ENCODE data around the gene CCDC97. TPM values are rescaled to one million over a fixed set of nuclear protein-coding genes. Genes with fewer than 3 reads are reported as not detected.

Gene CCDC97
- polyA plus RNA-seq, 1 donor from 2014 or later = 4.9 TPM

- peak; percentile 33 for TF ChIP-seq REST (IDR thresholded peaks at IDR 0.05; ENCODE audit: borderline replicate concordance)
- TF ChIP-seq CTCF (IDR thresholded peaks at IDR 0.05; ENCODE audit: poor library complexity, severe bottlenecking) = no peak
- TF ChIP-seq MXI1 (conservative IDR thresholded peaks at IDR 0.05; ENCODE audit: poor library complexity, severe bottlenecking) = peak; percentile 73
- TF ChIP-seq SMC3 (conservative IDR thresholded peaks at IDR 0.05; ENCODE audit: poor library complexity) = peak; percentile 32
- peak; percentile 67 for TF ChIP-seq POLR2AphosphoS5 (IDR thresholded peaks at IDR 0.05)
- H3F3A ChIP-seq (ENCODE audit: insufficient read depth, low read length, poor library complexity, severe bottlenecking) = no peaks in the 10 kb centered on the region
- H3K27ac ChIP-seq (ENCODE audit: low read length) = peak overlapping the region; percentile 87
- H3K9ac ChIP-seq (ENCODE audit: low read length) = peak overlapping the region; percentile 78
- H3K36me3 ChIP-seq (ENCODE audit: insufficient read depth, low read length) = no peaks in the 10 kb centered on the region
- H4K20me1 ChIP-seq (ENCODE audit: insufficient read depth) = peaks cover 8% of the 10 kb centered on the region
- H3K4me2 ChIP-seq (ENCODE audit: low read length) = peak overlapping the region; percentile 43
- no peaks in the 10 kb centered on the region for H3K9me3 ChIP-seq (ENCODE audit: low read length)
- no peaks in the 10 kb centered on the region for H3K27me3 ChIP-seq (ENCODE audit: insufficient read depth, low read depth, low read length)
- H3K4me3 ChIP-seq (ENCODE audit: low read length) = peak overlapping the region; percentile 80
- no peaks in the 10 kb centered on the region for H3K9me2 ChIP-seq (ENCODE audit: insufficient read depth, low read length)
- peak overlapping the region; percentile 30 for H2AFZ ChIP-seq (ENCODE audit: low read depth, low read length)
- H3K79me2 ChIP-seq (replicated peaks; ENCODE audit: insufficient read depth, low read length) = peaks cover 38% of the 10 kb centered on the region
These were observed 46.7 kb upstream of the CCDC97 start for GRCh38 chr19:41263042-41263849.

GRCh38 chr19:41263850-41264580 lies 46.0 kb upstream of the CCDC97 start, which contains the start of gene HNRNPUL1:
Gene HNRNPUL1 (plus strand): TSS chr19:41264372. CDS start chr19:41264504, 132 bp downstream.
- Histone ChIP-seq H2AFZ (ENCODE audit: low read depth, low read length) (peak within 1 kb of the TSS; percentile 56), H3K27ac (ENCODE audit: low read length) (peak within 1 kb of the TSS; percentile 98), H3K79me2 (replicated peaks; ENCODE audit: insufficient read depth, low read length) (peaks cover 39% of the 10 kb centered on the region), H3K4me3 (ENCODE audit: low read length) (peak within 1 kb of the TSS; percentile 97), H3K27me3 (ENCODE audit: insufficient read depth, low read depth, low read length) (no peaks in the 10 kb centered on the region), H3K36me3 (ENCODE audit: insufficient read depth, low read length) (no peaks in the 10 kb centered on the region), H3K9ac (ENCODE audit: low read length) (peak within 1 kb of the TSS; percentile 99), H3K9me3 (ENCODE audit: low read length) (no peaks in the 10 kb centered on the region), H4K20me1 (ENCODE audit: insufficient read depth) (peaks cover 8% of the 10 kb centered on the region), H3K9me2 (ENCODE audit: insufficient read depth, low read length) (no peaks in the 10 kb centered on the region), H3K4me2 (ENCODE audit: low read length) (peak within 1 kb of the TSS; percentile 93), H3F3A (ENCODE audit: insufficient read depth, low read length, poor library complexity, severe bottlenecking) (no peaks in the 10 kb centered on the region)
- TF ChIP-seq CTCF (IDR thresholded peaks at IDR 0.05; ENCODE audit: poor library complexity, severe bottlenecking) (peak; percentile 55), SMC3 (conservative IDR thresholded peaks at IDR 0.05; ENCODE audit: poor library complexity) (peak; percentile 62), EP300 (conservative IDR thresholded peaks at IDR 0.05; ENCODE audit: poor library complexity, severe bottlenecking) (peak; percentile 77), MXI1 (conservative IDR thresholded peaks at IDR 0.05; ENCODE audit: poor library complexity, severe bottlenecking) (peak; percentile 78), TAF1 (IDR thresholded peaks at IDR 0.05; ENCODE audit: low read depth) (peak; percentile 94), REST (IDR thresholded peaks at IDR 0.05; ENCODE audit: borderline replicate concordance) (peak; percentile 87), RAD21 (conservative IDR thresholded peaks at IDR 0.05) (no peak), EZH2 (IDR thresholded peaks at IDR 0.05; ENCODE audit: borderline replicate concordance, insufficient read depth, low read length, poor library complexity, severe bottlenecking) (no peak), POLR2AphosphoS5 (IDR thresholded peaks at IDR 0.05) (peak; percentile 75)

Measured in neural cell (in vitro differentiated cells).